ENCODE results near the gene TSHZ2.

The TSHZ2 gene

GRCh38 chr20:53079261-53079691 is 107.1 kb downstream of the TSHZ2 start:
- Histone ChIP-seq H3K4me3 (ENCODE audit: low read depth, low read length) (no peak overlapping the region), H3K27ac (no peak overlapping the region), H3K36me3 (replicated peaks) (no peaks in the 10 kb centered on the region), H3K27me3 (replicated peaks) (no peaks in the 10 kb centered on the region)
- no peak for DNase-seq
- TF ChIP-seq CTCF (IDR thresholded peaks at IDR 0.05; ENCODE audit: low read depth, low read length, missing control alignments) = no peak
- in situ Hi-C loops (cut with HindIII; ENCODE audit: low pct_ligation_motif_present, low sequenced_read_pairs) = no loop called here

GRCh38 chr20:53079828-53080686 is 107.9 kb downstream of the TSHZ2 start:
- Histone ChIP-seq H3K27ac (no peak overlapping the region), H3K36me3 (replicated peaks) (no peaks in the 10 kb centered on the region), H3K4me3 (ENCODE audit: low read depth, low read length) (no peak overlapping the region), H3K27me3 (replicated peaks) (no peaks in the 10 kb centered on the region)
- TF ChIP-seq CTCF (IDR thresholded peaks at IDR 0.05; ENCODE audit: low read depth, low read length, missing control alignments) = no peak
- in situ Hi-C loops (cut with HindIII; ENCODE audit: low pct_ligation_motif_present, low sequenced_read_pairs) = no loop called here
- DNase-seq = no peak

GRCh38 chr20:53080687-53080962 is 108.5 kb downstream of the TSHZ2 start:
- Histone ChIP-seq H3K27ac (no peak overlapping the region), H3K27me3 (replicated peaks) (no peaks in the 10 kb centered on the region), H3K4me3 (ENCODE audit: low read depth, low read length) (no peak overlapping the region), H3K36me3 (replicated peaks) (no peaks in the 10 kb centered on the region)
- in situ Hi-C loops (cut with HindIII; ENCODE audit: low pct_ligation_motif_present, low sequenced_read_pairs) = no loop called here
- DNase-seq = no peak
- TF ChIP-seq CTCF (IDR thresholded peaks at IDR 0.05; ENCODE audit: low read depth, low read length, missing control alignments) = no peak

GRCh38 chr20:53080969-53081871 is 109.1 kb downstream of the TSHZ2 start:
- Histone ChIP-seq H3K36me3 (replicated peaks) (no peaks in the 10 kb centered on the region), H3K27ac (no peak overlapping the region), H3K27me3 (replicated peaks) (no peaks in the 10 kb centered on the region), H3K4me3 (ENCODE audit: low read depth, low read length) (no peak overlapping the region)
- TF ChIP-seq CTCF (IDR thresholded peaks at IDR 0.05; ENCODE audit: low read depth, low read length, missing control alignments) = no peak
- in situ Hi-C loops (cut with HindIII; ENCODE audit: low pct_ligation_motif_present, low sequenced_read_pairs) = no loop called here
- DNase-seq = no peak

- no peak for DNase-seq
- H3K36me3 ChIP-seq (replicated peaks) = no peaks in the 10 kb centered on the region
- no peak overlapping the region for H3K4me3 ChIP-seq (ENCODE audit: low read depth, low read length)
Measured at GRCh38 chr20:53081916-53082863, 110.0 kb downstream of the TSHZ2 start.

More at GRCh38 chr20:53081916-53082863, 110.0 kb downstream of the TSHZ2 start:
- in situ Hi-C loops (cut with HindIII; ENCODE audit: low pct_ligation_motif_present, low sequenced_read_pairs) = no loop called here
- no peak overlapping the region for H3K27ac ChIP-seq
- TF ChIP-seq CTCF (IDR thresholded peaks at IDR 0.05; ENCODE audit: low read depth, low read length, missing control alignments) = no peak
- no peaks in the 10 kb centered on the region for H3K27me3 ChIP-seq (replicated peaks)
